HG02840 (cell line): Measurements from ENCODE around the gene SNW1.
A peak's percentile ranks its signal among the peaks of the same experiment; 100 is the strongest.
"Not testable (repeated sequence)": the region's sequence is repeated elsewhere in the genome, so short reads cannot be mapped to it uniquely, and the experiment has no call there.

Experiments used
- ATAC-seq: cut with Tn5 transposase; IDR thresholded peaks from one replicate; pipeline ENCODE4 v1.9.1; 2021; ENCODE audit warnings: mild to moderate bottlenecking, moderate library complexity, moderate number of reproducible peaks; ENCODE audit not compliant: unreplicated experiment, low FRiP score

The SNW1 gene

GRCh38 chr14:77760381-77761204 lies at the start of gene SNW1:
Gene SNW1, minus strand, starts transcription at chr14:77761156. Its CDS starts 29 bp downstream, at chr14:77761127.
- peak; percentile 95 for ATAC-seq

- ATAC-seq, result no peak
Observed at GRCh38 chr14:77809011-77809410, 48.1 kb upstream of the SNW1 start.

- no peak for ATAC-seq
Observed at GRCh38 chr14:77808250-77808649, 47.3 kb upstream of the SNW1 start.

DNA sequence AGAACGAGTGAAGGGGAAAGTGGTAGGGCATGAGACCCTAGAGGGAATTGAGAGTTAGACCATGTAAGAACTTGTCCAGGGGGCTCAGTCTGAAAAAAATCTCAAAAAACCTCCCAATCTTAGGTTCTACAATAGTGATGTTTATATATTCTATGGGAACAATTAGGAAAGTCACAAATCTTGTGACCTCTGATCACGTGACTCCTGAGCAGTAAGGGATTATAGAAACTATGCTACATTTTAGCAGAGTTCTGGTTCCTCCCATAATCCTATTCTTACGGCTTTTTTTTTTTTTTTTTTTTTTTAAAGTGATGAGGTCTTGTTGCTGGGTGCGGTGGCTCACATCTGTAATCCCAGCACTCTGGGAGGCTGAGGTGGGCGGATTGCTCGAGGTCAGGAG lies 44.8 kb upstream of the SNW1 start:
- no peak for ATAC-seq

GRCh38 chr14:77804592-77804991 lies 43.6 kb upstream of the SNW1 start:
- ATAC-seq, result no peak

DNA sequence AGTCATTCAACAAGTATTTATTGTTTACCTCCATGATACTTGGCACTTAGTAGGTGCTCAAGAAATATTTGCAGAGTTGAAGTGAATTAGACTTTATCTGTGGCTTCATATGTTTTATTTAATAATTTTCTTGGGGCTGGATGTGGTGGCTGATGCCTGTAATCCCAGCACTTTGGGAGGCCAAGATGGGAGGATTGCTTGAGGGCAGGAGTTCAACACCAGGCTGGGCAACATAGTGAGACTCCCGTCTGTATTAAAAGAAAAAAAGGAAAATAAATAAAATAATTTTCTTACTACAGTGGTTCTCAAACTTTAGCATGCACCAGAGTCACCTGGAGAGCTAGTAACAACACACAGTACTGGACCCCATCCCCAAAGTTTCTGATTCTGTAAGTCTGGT lies 39.9 kb upstream of the SNW1 start:
- ATAC-seq, result no peak

DNA sequence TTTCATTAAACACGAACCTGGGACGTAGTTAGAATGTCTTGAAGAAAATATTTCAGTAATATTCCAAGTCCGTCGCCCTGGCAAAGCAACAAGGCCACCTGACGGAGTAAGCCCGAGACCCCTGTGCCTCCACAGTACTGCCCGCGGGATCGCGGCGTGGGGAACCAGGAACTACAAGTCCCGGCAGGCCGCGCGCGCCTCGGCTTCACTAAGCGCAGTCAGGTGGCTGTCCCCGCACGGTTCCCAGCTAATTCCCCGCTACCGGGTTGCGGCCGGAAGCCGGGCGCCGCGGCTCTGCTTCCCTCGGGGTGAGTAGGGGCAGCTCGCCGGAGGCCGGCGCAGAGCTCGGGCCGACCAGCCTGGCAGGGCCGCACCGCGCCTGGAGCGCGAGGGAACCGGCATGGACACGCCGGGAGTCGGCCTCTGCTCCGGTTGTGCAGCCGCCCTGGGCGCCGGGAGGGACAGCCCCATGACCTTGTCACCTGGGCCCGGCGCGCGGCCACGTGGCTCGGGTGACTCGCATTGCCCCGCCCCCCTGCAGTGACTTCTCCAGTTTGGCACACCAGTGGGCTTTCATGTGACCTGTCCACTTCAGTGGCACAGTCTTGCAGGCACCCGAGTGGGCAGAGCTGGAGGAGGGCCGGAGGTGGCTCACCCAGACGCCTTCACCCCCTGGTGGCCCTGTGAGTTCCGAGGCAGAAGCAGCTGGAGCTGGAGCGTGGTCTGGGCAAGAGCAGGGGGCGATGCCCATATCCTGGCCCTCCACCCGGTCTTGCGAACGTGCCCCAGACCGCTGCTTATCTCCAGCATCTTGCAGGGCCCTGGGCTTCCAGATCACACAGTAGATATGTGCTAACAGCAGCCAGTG lies 39.1 kb upstream of the SNW1 start, which contains the start of gene ADCK1:
Gene ADCK1, plus strand, starts transcription at position 247 of the 868 bp plus-strand sequence. CDS start 18,870 bp downstream, outside the sequence.
- ATAC-seq, result peak; percentile 91

DNA sequence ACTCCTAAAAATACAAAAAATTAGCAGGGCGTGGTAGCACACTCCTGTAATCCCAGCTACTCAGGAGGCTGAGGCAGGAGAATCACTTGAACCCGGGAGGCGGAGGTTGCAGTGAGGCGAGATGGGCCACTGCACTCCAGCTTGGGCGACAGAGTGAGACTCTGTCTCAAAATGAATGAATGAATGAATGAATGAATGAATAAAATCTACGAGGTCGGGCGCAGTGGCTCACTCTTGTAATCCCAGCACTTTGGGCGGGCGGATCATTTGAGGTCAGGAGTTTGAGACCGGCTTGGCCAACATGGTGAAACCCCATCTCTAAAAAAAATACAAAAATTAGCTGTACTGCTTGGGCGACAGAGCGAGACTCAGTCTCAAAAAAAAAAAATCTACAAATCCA lies 38.5 kb upstream of the SNW1 start:
- not testable (repeated sequence) for ATAC-seq

DNA sequence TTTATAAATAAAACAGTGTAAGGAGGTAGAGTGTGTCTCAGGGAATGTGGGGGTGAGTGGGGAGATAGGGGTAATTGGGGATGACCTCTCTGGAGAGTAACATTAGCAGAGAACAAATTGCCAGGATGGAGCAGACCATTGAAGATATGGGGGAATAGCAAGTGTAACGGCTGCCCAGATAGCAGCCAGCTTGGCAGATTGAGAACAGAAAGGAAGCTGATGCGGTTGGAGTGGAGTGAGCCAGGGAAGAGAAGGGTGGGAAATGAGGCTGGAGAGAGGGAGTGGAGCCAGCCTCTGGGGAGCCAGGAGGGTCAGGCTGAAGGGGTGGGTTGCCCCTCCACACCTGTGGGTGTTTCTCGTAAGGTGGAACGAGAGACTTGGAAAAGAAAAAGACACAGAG lies 33.4 kb upstream of the SNW1 start:
- ATAC-seq, result no peak

- not testable (repeated sequence) for ATAC-seq
Observed at GRCh38 chr14:77793255-77793654, 32.3 kb upstream of the SNW1 start.

GRCh38 chr14:77791225-77791600 lies 30.3 kb upstream of the SNW1 start:
- ATAC-seq, result no peak

DNA sequence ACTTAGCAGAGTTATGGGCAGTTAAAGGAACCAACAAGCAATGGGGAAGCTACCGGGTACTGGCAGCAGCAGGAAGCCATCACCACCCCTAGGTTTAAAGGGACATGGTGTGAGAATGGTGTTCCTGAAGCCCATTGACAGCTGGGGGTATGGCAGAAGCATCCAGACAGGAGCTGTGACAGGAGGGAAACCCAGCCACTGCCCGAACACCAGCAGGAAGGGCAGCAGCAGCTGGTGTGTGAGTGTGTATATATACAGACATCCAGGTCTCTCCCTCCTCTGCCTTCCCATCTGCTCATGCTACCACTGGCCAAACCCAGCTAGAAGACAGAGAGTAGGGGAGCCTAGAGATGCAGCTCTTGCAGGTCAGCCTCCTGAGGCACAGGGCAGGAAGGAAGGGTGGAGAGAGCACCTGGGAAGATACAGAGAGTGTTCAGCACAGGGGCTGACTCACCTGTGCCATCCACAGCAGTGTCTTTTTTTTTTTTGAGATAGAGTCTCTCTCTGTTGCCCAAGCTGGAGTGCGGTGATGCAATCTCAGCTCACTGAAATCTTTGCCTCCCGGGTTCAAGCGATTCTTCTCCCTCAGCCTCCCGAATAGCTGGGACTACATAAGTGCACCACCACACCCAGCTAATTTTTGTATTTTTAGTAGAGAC lies 29.7 kb upstream of the SNW1 start:
- ATAC-seq, result no peak

GRCh38 chr14:77786148-77786547 lies 25.2 kb upstream of the SNW1 start:
- ATAC-seq, result no peak

GRCh38 chr14:77782202-77782601 lies 21.2 kb upstream of the SNW1 start:
- no peak for ATAC-seq

- not testable (repeated sequence) for ATAC-seq
Observed at GRCh38 chr14:77773966-77774365, 13.0 kb upstream of the SNW1 start.

GRCh38 chr14:77768442-77769069 lies 7.6 kb upstream of the SNW1 start:
- ATAC-seq, result not testable (repeated sequence)

GRCh38 chr14:77763978-77764377 lies 3.0 kb upstream of the SNW1 start:
- ATAC-seq, result no peak

GRCh38 chr14:77763316-77763715 lies 2.4 kb upstream of the SNW1 start:
- ATAC-seq, result no peak

DNA sequence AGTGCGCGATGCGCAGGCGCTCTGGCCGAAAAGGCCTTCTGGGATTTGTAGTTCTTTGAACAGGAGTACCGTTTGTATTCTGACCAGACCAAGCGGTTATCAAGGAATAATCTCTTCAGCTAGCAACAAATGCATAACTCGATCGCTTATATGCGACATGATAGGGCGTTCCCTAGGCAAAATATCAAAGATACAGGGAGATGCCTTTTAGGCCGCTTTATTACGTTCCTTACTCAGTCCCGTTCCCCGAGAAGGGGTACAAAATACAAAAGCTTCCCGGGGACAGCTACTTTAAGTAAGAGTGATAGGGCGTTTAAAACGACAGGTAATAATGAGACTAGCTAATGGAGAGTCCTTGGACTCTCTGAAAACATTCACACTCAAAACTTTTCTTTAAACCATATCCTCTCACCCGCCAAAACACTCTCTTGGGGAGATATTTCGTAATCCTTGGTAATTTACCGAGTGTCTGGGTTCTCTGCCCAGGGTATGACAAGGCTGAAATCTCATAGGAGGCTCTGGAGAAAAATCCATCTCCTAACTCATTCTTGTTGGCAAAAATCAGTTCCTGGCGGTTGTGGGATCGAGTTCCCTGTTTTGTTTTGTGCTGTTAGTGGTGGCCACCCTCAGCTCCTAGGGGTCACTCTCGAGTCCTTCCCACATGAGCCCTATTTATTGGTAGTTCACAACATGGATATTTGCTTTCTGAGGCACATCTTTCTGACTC lies 412 bp upstream of the SNW1 start:
- peak; percentile 22 for ATAC-seq
